HG02642 (cell line): ENCODE results near the gene THADA.

Experiments used
- ATAC-seq: cut with Tn5 transposase; IDR thresholded peaks from one replicate; pipeline ENCODE4 v1.9.1; 2021; ENCODE audit warnings: mild to moderate bottlenecking; ENCODE audit not compliant: unreplicated experiment, poor library complexity

THADA gene

GRCh38 chr2:43186321-43186678 lies 409.5 kb downstream of the THADA start:
- no peak for ATAC-seq

GRCh38 chr2:43185146-43185545 lies 410.7 kb downstream of the THADA start:
- no peak for ATAC-seq

GRCh38 chr2:43184339-43184895 lies 411.4 kb downstream of the THADA start:
- no peak for ATAC-seq

- ATAC-seq, result no peak
Observed at GRCh38 chr2:43183743-43184142, 412.1 kb downstream of the THADA start.

- ATAC-seq, result no peak
Observed at GRCh38 chr2:43180897-43181296, 414.9 kb downstream of the THADA start.
